Astrocyte of the hippocampus (primary cell): ENCODE results near the gene PPP1R3G.

Experiments
- DNase-seq: peaks from one replicate; pipeline ENCODE4 v3.0.0; 2011; ENCODE audit warnings: low read depth, low spot score

The PPP1R3G gene

DNA sequence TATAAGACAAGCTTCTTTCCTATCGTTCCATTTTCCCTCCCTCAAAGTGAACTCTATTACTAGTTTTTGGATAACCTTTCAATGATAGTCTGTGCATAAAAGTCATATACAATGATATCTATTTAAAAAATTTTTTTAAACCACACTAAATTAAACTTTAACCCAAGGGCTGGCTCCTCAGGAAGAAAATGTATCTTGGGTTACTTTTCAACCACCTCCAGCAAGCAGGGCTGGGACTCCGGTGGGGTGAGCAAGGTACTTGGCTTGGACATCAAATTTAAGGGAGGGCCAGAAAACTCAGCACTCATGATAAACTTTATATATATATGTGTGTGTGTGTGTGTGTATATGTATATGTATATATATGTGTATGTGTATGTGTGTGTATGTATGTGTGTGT is 13.9 kb upstream of the PPP1R3G start:
- no peak for DNase-seq

GRCh38 chr6:5072440-5072839 is 12.7 kb upstream of the PPP1R3G start:
- DNase-seq: no peak

- DNase-seq: no peak
These were observed 11.1 kb upstream of the PPP1R3G start for GRCh38 chr6:5073992-5074391.

DNA sequence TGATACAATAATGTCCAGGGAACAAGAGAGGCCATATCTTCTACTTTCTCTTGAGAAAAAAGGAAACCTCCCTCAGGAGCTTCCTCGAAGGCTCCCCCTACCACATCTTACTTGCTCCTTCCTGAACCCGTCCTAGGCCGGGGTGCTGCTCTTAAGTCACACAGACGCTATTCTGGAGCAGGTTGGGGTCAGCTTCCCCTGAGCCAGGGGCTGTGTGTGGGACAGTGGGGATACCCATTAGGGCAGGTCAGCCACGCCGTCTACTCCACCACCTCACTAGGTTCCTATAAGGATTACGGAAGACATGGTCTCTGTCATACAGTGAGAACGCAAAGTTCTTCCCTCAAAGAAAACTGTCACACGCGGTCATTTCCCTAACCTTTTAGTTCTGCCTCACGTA is 8.2 kb upstream of the PPP1R3G start:
- no peak for DNase-seq

GRCh38 chr6:5078121-5078669 is 6.9 kb upstream of the PPP1R3G start:
- DNase-seq: no peak

- DNase-seq: no peak
These were observed 5.4 kb upstream of the PPP1R3G start for GRCh38 chr6:5079692-5080091.

DNA sequence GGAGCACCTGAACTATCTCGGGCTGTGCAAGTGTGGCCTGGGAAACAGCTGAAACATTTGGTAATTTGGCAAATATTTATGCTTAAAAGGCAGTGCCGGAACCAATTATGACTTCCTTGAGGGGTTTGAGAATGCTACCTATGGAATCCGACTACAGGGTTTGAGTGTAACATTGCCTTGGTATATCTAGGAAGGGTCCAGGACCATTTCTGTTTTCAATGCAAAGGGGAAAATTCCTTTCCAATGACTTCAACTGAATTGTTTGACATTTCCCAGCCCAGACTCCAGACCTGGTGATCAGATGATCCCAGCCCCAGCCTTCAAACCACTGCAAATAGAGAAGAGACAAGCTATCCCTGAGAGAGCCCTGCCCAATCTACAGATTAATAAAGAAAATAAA is 4.6 kb upstream of the PPP1R3G start:
- no peak for DNase-seq

GRCh38 chr6:5081182-5081581 is 4.0 kb upstream of the PPP1R3G start:
- no peak for DNase-seq

GRCh38 chr6:5081955-5082354 is 3.2 kb upstream of the PPP1R3G start:
- DNase-seq: peak; percentile 11

DNA sequence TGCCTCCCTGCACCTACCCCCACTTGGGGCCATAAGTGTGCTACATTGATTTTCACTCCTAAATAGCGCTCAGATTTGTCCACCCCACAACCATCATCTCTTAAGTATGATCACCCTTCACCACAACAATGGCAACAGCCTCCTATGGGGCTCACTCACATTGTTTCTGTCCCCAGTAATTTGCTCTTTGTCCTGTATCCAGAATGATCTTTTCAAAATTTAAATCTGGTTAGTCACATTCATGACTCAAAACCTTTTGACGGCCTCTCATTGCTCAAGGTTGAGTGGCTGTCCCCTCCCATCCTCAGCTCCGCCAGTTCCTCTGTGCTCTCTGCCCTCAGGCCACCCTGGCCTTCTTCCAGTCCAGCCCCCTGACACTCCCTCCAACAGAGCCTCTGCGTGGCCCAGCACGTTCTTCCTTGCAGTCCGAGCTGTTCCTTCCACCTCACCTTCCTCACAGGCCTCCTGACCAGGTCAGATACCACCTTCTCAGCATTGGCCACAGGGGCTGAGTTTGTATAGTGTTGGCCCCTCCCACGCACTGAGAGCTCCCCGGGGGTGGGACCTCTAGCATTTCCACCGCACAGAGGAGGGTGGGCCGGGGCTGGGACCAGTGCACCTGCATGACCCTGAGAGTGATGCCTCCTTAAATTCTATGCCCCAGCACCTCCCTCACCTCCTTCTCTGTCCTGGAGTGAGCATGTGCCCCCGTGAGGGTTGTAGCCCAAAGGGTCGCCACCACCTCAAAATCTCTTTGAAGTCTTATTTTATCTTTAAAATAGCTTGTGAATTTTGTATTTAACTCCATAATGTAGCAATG is 2.4 kb upstream of the PPP1R3G start:
- peak; percentile 62 for DNase-seq

GRCh38 chr6:5083307-5083583 is 1.9 kb upstream of the PPP1R3G start:
- no peak for DNase-seq

DNA sequence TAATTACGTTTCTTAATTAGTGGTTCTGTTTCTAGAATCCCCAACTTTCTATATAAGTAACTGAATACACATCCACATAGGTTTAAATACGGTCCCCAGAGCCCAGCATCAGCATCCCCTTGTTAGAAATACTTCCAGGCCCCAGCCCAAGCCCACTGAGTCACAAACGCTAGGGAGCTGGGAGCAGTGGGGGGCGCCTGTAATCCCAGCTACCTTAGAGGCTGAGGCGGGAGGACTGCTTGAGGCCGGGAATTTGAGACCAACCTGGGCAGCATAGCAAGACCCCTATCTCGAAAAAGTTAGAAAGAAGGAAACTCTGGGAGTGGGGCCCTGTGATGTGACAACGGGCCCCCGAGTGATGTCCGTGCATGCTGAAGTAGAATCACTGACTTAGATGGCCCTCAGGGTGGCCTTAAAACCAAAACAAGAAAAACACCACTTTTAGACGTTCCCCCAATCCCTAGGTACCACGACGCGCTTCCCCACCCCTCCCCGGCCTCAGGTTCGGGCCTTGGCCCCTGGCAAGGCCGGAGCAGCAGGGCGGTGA is 1.3 kb upstream of the PPP1R3G start:
- no peak for DNase-seq

DNA sequence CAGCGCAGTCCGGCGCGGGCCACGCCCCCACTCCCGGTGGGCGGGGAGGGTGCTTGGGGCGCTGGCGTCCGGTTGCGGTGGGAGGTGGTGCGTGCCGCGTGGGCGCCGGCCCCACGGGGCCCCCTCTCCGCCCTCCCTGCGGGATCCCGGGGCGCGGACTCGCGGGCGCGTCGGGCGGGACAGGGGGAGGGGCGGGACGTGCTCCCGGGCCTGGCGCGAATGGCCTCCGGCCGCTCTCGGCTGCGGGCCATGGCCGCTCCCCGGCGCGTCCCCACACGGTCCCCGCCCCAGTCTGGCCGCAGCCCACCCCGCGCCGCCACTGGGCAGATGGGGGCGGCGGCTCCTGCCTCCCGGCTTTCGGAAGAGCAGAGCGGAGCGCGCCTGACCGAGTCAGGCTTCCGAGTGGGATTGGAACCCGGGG is 771 bp upstream of the PPP1R3G start:
- DNase-seq: no peak

- peak; percentile 74 for DNase-seq
These were observed 630 bp downstream of the PPP1R3G start for GRCh38 chr6:5085648-5086293.

- no peak for DNase-seq
These were observed 1.3 kb downstream of the PPP1R3G start for GRCh38 chr6:5086294-5086890.

DNA sequence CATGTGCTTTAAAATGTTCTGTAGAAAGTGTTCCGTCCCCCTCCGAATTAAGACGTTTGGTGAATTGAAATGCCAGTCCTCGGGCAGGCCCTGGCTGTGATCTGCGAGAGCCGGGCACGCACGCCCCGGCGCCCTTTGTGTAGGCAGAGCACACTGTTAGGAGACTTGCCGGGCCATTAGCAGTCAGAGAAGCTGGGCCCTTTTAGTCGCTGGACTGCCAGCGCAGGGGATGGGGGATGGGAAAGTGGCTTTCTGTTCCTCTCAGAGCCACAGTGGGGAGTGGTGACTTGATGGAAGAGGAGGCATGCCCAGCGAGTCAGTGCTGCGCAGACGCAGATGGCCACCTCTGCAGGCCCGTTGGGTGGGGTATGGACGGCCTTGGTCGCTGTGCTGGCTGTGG is 2.2 kb downstream of the PPP1R3G start:
- no peak for DNase-seq

GRCh38 chr6:5088780-5089179 is 3.6 kb downstream of the PPP1R3G start:
- no peak for DNase-seq

DNA sequence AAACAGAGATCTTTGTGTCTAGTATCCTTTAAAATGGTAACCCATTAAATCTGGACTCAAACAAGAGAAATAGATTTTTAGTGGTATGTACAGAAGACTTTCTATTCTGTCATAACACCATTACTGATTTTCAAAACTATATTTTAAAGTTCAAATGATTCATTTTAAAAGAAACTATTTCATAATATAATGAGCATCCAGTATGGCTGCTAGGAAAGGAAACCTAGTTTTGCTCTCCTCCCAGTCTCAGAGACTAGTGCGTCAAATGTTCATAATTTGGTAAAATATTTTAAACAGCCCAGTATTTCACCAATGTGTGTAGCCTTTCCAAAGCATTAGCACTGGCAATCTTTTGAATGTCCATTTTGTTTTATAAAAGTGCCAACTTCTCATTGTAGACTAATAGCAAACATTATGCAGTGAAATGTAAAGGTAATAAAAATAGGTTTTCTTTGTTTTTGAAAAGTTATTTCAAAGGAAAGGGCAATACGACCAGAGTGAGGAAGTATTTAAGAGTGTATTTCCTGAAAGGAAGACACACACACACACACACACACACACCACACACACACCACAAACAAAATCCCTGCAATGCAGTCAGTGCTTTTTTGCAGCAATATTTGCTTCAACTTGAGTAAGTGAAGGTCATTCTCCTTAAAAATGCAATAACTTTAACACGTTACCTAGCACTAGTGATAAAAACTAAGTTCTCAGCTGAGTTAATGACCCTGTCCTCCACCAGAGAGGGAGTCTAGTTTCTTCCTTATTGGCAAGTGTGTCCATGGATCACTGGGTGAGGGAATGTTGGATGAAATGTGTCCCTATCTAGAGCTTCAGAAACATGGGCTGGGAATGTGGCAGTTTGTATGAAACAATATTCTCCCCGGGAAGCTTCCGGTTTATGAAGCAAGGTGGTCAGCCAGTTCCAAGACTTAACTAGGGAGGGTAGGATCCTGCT is 4.6 kb downstream of the PPP1R3G start:
- DNase-seq: no peak

GRCh38 chr6:5090603-5091002 is 5.5 kb downstream of the PPP1R3G start:
- no peak for DNase-seq

DNA sequence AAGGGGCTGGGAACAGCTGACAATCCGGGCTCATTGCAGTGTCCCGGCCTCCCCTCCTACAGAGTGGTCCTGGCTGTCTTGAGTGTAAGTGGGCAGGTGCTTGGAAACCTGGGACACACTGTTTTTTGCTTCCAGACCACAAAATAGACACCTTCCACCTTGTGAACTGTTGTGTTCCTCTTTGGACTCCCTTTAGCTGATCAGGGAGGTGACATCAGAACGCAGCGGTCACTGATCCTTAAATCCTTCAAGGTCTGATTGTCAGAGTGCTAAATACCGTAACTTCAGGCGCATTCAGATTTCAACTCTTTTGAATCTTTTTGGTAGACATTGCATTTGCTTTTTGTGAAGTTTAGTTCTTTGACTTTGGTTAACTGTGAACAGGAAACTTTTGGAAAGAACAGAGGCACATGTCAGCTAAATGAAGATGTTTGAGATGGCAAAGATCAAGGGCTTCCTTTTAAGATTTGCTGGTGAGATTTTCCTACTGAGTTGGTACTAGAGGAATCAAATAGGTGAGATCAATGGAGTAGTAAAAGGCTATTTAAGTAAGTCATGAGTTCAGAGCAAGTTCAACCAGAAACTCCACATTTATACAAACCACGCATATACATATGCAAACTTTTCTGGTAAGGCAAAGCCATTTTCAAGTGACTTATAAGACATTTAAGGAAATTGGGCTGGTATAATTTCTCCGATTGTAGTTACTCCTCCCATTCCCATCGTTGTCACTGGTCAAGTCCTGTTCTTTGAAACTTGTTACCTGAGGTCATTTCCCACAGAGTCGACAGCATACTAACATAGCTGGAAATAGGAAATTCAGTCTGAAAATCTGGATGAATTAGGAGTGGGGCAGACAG is 6.3 kb downstream of the PPP1R3G start:
- no peak for DNase-seq
